Cardiac septum (tissue), 1 donor: Measurements from ENCODE around the gene RTN1. TPM values are rescaled to one million over a fixed set of nuclear protein-coding genes. Genes with fewer than 3 reads are reported as not detected.

ENCODE experiments used
- DNase-seq: peaks from one replicate; pipeline ENCODE4 v3.0.0-alpha.2; 2020; ENCODE audit warnings: low spot score
- intact Hi-C: fragments of 100-400 bp; cut with DNase I; formaldehyde crosslinking; loops from one replicate; pipeline ENCODE4 v1.14.0; 2022
- total RNA-seq: library from RNA; stranded (reverse); fragmentation: NEBNext Ultra II Directional; extraction: Animal tissue kit (Norgen Biotek cat#: 25700); gene quantifications from one replicate; pipeline ENCODE4 v1.2.1, GENCODE V29; 2021
- donor health status: DM: no; HTN: no; CAD: no.

The RTN1 gene
- total RNA-seq, 1 donor from 2014 or later, result 0.97 TPM

DNA sequence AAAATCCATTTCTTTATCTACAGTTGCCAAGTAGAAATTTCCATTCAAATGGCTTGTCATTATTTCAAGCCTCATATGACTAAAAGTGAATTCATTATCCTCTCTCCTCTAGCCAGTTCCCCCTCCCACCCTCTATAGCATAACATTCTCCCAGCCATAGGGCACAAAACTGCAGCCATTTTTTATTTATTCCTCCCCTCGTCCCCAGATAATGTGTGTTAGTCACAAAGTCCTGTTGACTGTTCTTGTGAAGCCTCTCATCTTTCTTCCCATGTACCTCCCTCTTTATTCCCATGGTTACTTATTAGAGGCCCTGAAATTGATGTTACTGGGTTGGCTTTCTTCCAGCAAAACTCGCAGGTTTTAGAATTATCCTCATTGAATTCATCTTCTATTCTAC lies 13.2 kb downstream of the RTN1 start:
- no peak for DNase-seq
- intact Hi-C loops, result no loop called here

DNA sequence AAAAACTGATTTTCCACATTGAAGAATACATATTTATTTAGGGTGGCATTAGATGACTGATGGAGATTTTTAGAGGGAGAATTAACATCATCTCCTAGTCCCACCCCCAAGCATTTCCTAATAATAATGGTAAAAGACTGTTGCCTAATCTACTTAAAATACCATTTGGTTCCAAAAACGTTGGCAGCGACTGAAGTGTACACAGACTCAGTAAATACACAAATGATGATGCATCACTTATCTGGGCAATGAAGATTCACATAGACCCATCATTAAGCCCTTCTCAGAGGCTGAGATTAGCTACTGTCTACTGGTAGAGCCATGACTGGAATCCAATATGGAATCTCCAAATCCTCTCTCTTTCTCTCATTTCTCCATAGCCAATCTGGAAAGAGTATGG lies 18.2 kb downstream of the RTN1 start:
- intact Hi-C loops, result no loop called here
- no peak for DNase-seq

DNA sequence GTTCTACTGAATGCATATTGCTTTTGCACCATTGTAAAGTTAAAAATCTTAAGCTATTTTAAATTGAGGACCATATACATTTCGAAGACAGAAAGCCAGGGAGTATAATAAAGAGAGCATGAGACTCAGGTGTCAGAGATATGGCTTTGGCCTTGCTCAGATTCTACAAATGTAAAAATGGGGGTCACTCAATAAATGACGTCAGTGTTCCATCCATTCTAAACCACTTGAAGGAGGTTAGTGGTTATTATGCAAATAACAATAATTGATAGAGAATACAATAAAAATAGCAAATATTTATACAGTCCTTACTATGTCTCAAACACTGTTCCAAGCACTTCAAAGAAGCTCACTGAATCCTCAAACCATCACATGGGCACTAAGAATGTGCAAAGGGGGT lies 20.1 kb downstream of the RTN1 start:
- intact Hi-C loops, result no loop called here
- DNase-seq, result no peak

DNA sequence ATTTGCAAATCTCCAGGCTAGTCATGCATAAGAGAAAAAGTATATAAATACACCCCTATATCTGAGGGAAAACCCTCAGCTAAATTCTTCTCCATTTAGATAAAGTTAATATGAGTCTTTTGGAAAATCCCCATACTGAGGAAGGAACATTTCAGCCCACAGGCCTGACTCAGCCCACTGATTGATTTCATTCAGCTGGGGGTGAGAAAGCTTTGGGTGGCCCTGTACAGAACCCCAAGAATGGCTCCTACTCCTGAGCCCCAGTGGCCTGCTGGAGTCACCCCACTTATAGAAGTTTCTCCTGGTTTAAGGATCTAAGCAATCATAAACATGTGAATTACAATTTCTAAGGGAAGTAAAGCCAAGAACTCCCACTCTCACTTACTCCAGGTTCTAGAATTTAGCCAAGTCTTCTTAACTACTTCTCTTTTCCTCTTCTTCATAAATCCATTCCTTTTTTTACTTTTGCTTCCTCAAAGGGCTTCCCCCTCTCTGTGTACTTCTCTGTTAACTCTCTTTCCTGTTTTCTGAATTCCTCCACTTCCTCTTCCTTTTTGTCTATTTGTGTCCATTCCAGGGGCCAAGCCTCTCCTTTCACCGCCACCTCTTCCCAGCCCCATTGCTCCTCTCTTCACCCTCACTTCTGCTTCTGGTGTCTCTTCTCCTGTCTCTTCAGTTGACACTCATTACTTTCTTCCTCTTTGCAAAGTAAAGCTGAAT lies 21.0 kb downstream of the RTN1 start:
- DNase-seq, result no peak
- intact Hi-C loops, result no loop called here

DNA sequence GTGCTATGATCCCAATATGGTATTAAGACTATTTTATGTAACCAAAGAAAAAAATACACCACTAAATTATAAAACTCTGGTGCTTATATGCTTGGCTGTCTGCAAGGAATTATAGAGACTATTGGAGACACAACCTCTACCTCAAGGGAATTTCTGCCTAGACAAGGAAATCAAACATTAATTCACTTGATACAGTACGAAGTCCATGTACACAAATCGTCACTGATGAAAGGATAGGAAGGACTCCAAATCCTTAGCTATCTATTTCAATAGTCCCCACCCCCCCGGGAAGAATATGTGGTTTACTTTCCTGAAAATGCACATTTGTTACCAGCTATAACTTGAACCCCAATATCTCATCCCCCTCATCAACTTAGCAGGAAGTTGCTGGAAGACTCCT lies 21.9 kb downstream of the RTN1 start:
- intact Hi-C loops, result no loop called here
- DNase-seq, result no peak

DNA sequence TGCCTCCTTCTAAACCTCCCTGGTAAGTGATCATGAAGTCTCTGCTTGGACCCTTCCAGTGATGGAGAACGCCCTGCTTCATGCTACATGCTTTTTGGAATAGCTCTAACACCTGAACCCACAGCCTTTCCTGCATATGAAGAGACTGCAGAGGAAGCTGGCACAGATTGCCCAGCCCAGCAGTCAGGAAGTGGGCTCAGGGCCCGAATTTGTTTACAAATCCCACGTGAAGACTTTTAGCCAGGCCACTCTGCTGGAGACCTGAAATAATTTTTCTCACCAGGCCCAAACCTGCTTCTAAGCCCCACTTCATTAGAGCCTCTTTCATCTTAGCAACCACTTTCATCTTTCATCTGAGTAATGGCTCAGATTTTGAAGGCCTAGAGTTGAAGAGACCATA lies 22.9 kb downstream of the RTN1 start:
- intact Hi-C loops, result no loop called here

DNA sequence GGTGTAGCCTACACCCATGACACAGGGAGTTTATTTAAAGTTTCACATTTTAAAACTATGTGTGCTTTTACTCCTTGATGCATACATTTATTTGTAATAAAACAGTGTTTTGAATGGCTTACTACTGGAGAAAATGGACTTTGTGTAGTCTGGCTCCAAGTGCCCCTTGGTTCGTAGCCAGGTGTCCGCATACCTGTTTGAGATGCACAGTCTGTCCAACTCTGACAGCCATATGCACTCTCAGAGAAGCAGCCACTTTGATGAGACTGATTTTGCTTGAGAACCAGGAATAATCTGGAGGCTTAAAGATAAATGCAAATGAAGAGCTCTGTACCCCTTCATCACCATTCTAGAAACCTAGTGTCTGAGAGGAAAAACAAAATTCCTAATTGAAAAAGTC lies 24.0 kb downstream of the RTN1 start:
- intact Hi-C loops, result no loop called here
- DNase-seq, result no peak

More for the DNA sequence above, 22.9 kb downstream of the RTN1 start:
- no peak for DNase-seq

DNA sequence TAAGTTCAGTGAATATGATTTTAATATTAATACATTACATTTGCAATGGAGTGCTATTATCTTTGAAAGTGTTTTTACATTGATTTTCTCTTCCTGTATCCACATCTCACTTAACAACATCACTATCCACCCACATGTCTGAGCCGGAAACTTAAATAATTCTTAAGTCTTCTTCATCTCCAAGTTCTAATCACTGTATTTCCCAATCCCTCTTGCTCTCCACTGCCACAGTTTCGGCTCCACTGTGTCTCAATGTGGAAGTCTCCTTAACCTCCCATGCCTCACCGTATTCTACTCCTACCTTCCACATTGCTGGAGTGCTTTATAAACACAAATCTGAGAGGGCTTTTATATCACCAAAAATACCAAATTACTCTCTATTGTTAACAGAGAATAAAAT lies 25.3 kb downstream of the RTN1 start:
- DNase-seq, result no peak
- intact Hi-C loops, result no loop called here

DNA sequence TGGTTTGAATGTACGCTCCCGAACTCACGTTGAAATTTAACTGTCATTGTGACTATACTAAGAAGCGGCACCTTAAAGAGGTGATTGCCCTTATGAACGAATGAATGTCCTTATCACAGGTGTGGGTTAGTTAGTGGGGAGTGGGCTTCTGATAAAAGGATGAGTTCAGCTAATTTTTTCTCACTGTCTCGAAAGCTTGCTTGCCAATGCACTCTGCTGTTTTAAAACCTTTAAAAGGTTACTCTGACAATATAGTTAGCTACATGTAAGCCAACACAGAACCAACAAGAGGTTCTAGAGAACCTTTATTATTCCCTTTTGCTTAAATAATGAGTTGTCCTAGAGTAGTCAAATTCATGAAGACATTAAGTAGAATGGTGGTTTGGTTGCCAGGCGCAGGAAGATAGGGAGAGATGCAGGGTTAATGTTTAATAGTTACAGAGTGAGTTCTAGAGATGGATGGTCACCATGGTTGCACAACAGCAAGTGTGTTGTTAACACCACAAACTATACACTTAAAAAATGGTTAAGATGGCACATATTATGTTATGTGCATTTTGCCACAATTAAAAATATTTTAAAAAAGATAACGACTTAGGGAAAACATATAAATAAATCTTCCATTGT lies 26.3 kb downstream of the RTN1 start:
- no peak for DNase-seq
- intact Hi-C loops, result no loop called here

DNA sequence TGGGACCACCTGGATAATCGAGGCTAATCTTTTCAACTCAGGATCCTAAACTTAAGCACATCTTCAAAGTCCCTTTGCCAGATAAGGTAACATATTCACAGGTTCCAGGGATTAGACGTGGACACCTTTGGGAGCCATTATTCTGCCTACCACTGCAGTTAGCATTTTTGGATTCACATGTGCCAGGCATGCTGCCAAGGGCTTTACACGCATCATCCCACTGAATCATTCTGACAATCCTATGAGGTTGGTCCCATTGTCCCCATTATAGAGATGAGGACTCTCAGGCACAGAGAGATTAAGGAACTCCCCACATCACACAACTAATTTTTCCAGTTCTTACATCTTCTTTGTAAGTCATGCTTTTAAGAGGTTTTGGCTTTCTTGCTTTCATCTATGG lies 34.5 kb downstream of the RTN1 start:
- DNase-seq, result no peak
- intact Hi-C loops, result no loop called here

DNA sequence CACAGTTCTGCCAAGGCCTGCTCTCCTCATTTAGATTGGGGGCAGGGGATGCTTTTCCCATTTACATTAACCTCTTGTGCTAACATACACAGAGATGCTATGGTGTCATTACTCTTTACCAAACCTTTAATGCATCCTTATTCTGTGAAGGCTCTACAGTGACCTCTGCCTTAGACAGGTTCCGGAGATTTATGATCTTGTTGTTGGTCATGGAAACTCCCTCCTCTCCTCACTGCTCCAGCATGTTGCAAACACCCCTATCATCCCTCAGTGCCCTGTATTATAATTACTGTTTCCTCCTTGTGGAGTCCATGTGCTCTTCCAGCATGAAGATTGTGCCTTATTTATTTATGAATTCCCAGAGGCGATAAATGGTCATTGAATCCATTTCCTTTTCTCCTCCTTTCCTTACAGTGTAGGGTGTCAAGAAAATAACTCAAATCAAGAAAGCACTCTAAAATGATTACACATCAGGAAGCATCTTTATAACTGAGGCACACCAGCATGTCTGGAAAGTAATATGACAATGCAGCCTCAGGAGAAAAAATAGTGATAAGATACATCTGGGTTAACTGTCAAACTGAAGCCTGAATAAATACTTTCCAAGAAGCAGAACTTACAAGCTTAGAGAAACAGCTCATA lies 37.8 kb downstream of the RTN1 start:
- no peak for DNase-seq
- intact Hi-C loops, result no loop called here

DNA sequence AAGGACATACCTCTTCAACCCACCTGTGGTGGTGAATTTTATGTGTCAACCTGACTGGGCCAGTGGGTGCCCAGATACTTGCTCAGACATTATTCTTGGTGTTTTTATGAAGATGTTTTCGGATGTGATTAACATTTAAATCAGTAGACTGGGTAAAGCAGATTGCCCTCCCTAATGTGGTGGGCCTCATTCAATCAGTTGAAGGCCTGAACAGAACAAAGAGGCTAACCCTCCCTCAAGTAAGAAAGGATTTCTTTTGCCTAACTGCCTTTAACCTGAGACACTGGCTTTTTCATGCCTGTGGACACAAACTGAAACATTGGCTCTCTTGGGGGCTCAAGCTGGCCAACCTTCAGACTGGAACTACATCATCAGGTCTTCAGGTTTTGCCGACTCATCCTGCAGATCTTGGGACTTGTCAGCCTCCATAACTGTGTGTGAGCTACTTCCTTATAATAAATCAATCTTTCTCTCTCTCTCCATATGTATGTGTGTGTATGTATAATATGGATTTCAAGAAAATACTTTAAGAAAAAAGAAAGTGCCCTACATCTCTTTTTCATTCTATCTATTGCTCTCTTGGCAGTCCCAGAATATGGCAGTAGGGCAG lies 39.4 kb downstream of the RTN1 start:
- DNase-seq, result no peak
- intact Hi-C loops, result no loop called here

DNA sequence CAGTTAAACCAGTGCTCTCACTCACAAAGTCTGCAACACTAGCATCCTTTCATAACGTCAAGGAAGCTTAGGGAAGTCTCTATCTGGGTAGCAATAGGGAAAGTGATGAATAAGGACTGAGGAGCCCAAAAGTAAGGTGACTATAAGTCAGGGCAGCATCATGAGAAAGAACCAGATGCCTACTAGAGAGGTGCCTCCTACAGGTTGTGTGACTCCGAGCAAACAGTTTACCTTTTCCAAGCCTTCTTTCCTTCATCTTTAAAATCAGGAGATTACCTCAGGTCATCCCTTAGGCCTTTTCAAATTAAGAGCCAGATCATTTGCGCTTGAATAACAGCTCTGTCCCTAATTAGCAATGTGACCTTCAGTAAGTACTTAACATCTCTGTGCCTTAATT lies 40.2 kb downstream of the RTN1 start:
- DNase-seq, result no peak
- intact Hi-C loops, result no loop called here

DNA sequence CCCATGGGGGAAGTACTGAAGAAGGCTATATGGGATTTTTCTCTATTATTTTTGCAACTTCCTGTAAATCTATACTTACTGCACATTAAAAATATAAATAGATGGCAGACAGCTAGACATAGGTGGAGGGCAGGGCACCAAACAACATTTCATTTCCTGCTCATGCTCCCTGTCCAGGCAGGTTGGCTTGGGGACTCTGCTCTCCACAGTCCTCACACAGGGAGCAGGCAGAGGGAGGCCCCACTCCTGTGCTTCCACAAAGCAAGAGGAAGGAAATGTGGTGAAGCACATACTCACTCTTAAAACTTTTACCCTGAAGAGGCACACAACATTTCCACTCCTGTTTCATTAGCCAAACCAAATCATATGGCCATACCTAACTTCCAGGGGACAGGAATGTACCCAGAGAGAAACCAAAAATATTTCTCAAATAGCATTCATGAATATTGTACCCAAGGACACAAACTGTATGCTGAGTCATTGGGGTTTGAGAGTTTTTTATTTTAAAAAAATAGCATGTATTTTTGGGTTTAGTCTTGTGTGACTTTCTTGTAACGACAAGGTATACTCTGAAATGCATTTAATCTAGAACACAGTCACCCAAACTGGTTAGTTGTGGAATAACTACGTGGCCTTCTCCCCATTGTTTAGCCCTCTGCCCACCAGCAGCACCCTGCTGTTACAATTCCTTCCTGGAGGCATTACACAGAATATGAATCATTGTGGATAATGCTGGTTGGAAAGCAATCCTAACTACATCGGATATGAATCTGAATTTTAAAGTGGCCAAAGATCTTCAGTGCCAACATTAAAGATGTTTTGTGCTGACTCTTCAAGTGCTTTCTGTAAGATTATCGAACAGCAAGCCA lies 40.9 kb downstream of the RTN1 start:
- intact Hi-C loops, result no loop called here
- DNase-seq, result no peak

DNA sequence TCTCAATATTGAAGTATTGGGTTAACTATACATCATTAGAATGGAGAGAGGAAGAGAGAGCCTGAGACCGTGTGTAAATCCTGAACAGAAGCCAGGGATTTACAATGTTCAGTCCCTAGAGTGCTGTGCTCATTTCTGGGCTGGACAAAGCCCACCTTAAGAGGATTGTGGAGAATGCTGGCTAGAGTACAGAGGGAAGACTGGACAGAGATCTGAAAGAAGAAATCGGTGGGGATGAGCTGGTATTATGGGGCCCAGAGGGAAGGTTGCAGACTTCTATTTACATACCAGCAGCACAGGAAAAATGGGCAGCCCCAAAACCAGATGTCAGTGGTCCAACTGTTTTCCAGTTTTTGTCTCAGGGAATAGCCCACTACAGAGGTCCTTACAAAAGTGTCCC lies 42.3 kb downstream of the RTN1 start:
- no peak for DNase-seq
- intact Hi-C loops, result no loop called here

DNA sequence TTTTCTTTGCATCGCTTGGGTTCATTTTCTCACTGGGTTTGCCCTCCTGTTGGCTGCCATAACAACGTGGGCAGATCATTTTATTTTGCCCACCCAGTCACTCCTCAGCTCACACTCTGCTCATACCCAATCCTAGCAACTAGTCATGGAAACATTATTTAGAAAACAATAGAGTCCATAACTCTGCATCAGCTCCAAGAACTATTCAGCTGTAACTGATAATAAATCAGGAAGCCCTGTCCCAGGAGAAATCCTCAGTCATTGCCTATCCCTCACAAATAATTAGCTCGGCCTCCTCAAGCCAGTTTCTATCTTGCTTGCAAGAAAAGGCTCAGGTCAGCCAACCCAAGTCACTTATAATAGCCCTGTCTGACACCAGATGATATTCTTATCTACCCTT lies 43.2 kb downstream of the RTN1 start:
- DNase-seq, result no peak
- intact Hi-C loops, result no loop called here

DNA sequence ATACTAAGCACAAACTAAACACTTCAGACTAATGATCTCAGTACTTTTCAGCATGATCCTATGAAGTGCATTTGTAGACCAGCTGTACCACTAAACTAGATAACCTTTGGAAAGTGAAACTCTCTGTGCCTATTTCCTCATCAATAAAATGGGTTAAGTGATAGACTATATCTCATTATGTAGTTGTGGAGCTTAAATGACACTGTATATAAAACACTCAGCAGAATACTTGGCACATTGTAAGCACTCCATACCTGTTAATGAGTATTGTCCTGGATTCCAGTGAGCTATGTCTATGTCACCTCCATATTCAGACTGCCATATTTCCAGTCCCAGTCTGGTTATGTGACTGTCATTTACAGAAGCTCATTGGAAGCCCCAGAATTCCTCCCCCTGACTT lies 44.4 kb downstream of the RTN1 start:
- DNase-seq, result no peak

DNA sequence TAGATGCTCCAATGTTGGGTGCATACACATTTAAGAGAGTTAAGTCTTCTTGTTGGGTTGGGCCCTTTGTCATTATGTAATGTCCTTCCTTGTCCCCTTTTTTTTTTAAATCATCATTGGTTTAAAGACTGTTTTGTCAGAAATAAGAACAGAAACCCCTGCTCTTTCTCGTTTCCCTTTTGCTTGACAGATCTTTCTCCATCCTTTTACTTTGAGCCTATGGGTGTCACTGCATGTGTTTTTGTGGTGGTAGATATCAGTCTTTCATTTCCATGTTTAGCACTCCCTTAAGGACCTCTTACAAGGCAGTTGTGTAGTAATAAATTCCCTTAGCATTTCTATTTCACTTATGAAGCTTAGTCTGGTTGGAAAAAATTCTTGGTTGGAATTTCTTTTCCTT lies 47.4 kb downstream of the RTN1 start:
- intact Hi-C loops, result no loop called here

More for the DNA sequence above, 44.4 kb downstream of the RTN1 start:
- intact Hi-C loops, result no loop called here

DNA sequence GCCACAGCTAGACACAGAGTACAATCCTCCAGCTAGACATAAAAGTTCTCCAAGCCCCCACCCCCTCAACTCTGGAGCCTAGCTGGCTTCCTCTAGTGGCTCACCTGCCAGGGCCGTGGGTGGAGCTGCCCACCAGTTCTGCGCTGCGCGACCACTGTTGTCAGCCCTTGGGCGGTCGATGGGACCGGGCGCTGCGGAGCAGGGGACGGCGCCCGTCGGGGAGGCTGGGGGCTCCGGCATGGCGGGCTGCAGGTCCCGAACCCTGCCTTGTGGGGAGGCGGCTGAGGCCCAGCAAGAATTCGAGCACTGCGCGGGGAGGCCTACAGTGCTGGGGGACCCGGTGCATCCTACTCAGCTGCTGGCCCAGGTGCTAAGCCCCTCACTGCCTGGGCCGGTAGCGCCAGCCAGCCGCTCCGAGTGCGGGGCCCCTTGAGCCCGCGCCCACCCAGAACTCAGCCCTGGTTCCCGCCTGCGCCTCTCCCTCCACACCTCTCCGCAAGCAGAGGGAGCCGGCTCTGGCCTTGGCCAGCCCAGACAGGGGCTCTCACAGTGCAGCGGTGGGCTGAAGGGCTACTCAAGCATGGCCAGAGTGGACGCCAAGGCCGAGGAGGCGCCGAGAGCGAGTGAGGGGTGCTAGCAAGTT lies 51.0 kb downstream of the RTN1 start:
- intact Hi-C loops, result no loop called here
- no peak for DNase-seq

More for the DNA sequence above, 47.4 kb downstream of the RTN1 start:
- no peak for DNase-seq
